GM19239 (cell line): ENCODE results near the gene BSND.
"Not testable (repeated sequence)": the region's sequence is repeated elsewhere in the genome, so short reads cannot be mapped to it uniquely, and the experiment has no call there.

Experiments used
- DNase-seq: peaks from one replicate; pipeline ENCODE4 v3.0.0; 2011; ENCODE audit warnings: low spot score; ENCODE audit not compliant: insufficient read length
- FAIRE-seq: peaks from 2 replicates; lab custom pipeline; 2011; peaks lifted over from hg19 to GRCh38; lab: Jason Lieb, UNC

The BSND gene

DNA sequence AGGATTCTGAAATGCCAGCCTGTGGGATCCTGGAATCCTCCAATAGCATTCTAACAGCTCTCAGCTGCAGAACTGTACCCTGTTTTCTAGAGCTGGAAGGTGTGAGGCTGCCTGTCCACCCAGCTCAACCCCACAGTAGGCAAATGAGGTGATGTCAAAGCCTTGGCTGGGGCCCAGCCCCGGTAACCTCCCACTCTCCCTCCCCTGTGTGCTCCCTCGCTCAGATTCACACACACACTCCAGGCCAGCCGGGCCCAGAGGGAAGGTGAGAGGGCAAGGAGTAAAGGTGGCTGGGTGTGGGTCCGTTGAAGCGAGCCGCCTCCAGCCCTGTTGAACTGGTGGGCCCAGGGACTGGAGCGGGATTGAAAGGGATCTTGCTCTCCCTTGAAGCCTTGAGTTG lies at the start of gene BSND:
Gene BSND (plus strand): TSS at position 257 of the 400 bp plus-strand sequence. CDS start 254 bp downstream, outside the sequence.
- no peak for DNase-seq
- no peak for FAIRE-seq

DNA sequence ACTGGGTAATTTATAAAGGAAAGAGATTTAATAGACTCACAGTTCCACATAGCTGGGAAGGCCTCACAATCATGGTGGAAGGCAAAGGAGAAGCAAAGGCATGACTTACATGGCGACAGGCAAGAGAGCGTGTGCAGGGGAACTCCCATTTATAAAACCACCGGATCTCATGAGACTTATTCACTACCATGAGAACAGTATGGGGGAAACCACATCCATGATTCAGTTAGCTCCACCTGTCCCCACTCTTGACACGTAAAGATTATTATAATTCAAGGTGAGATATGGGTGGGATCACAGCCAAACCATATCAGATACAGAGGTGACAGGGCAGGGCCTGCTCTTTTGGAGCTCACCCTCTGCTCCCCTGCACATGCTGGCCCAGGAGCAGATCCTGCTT lies 49.7 kb upstream of the BSND start:
- DNase-seq, result no peak
- no peak for FAIRE-seq

DNA sequence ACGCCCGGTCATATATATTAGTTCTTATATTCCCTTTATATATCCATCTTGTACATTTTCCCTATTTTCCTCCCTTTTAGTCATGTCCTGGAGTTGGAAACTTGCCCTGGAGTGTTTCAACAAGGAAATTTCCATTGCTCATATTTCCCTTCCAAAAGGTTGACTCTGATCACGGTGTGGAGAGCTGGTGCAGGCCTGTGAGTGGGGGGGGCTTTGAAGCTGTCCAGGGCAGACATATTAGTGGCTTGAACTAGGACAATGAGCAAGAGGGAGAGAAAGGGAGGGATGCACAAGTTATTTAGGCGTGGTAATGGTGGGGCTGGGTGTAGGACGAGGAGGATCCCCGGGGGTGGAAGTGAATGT lies 48.7 kb upstream of the BSND start:
- FAIRE-seq, result no peak

DNA sequence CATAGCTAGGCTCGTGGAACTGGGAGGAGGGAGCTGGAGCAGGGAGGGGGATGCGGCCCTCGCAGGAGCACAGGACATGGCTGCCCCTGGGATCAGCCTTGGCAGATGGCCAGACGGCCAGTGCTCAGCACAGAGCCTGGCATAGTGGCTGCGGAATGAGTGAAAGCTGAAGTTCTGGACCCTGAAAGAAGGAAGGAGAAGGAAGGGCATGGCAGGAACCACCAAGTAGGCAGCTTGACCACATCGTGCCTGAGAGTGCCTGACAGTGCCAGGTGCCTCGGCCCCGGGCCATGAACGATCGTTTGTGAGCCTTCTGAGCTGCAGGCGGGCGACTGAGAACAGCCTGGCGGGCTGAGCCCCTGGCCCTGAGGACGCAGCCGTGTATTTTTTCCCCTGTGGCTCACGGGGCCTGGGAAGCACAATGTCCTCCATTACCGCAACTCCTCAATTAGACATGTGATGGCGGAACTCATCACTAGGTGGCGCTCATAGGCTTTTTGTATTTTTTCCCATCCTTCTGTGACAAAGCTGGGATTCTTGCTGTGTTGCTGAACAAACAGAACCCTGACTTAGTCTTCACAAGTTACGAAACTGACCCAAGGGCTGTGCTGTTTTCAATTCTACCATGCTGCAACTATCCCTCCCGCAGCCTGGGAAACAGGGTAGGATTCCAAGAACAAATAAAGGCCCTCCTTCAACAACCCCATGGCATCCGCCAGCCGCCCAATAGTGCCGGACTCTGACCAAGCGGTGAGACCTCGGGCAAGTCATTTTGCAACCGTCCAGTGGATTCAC lies 48.2 kb upstream of the BSND start:
- DNase-seq, result peak; percentile 35
- peak; percentile 88 for FAIRE-seq

More for the DNA sequence above, 48.7 kb upstream of the BSND start:
- no peak for DNase-seq

DNA sequence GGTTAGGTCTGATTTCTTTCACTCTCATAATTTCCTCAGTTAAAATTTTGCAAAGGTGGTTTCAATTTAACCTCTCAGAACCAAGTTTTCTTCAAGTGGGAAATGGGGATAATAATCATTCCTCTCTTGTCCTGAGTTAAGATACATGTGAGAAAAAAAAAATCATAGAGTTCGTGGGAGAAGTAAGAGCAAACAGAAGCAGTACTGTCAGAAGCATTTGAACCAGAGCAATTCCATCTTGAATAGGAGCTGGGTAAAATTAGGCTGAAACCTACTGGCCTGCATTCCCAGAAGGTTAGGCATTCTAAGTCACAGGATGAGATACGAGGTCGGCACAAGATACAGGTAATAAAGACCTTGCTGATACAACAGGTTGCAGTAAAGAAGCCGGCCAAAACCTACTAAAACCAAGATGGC lies 46.9 kb upstream of the BSND start:
- no peak for FAIRE-seq
- DNase-seq, result no peak

DNA sequence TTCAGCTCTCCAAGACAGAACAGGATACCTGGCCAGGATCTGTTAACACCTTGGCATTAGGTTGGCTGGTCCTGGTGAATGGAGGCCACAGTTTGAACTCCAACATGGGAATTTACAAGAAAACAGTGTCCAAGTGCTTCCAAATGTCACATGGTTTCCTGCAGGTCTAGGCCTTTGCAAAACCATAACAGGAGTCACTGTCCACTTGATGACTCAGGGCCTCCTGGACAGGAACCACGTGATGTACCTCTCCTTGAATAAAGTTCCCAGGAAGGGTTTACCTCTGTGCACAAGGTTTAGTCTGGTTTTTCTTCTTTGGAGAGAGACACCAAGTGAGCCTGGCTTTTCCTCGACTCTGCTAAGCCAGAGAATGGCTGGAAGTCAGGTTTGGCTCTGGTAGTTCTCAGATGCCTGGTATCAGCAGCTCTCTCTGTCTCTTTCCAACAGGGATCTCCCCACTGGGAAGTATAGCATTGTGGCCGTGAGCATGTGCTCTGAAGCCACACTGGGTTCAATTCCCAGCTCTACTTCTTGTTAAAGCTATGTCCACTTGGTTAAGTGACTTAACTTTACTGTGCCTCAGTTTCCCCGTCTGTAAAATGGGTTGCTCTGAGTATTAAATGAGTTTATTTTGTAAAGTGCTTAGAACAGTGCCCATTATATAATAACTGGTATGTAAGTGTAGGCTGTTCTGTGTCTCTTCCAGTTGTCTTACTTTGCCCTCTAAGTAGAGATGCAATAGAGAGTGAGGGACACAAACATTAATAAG lies 45.6 kb upstream of the BSND start:
- DNase-seq (no peak), FAIRE-seq (no peak)

DNA sequence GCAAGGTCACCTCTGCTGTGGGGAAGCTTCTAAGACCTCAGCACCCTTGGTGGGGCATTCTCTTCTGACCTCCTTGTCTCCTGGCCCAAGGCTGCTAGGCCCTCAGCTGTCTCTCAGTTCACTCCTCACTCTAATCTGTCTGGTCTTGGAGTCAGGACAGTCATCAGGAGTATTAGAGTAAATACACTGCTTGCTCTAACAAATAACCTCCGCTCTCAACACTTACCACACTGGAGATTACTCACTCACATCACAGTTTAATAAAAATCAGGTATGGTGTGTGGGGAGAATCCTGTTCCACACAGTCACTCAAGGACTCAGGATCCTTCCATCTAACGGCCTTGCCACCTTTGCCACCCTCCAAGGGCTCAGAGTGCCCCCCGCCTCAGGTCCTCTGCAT lies 44.9 kb upstream of the BSND start:
- FAIRE-seq (no peak), DNase-seq (no peak)

DNA sequence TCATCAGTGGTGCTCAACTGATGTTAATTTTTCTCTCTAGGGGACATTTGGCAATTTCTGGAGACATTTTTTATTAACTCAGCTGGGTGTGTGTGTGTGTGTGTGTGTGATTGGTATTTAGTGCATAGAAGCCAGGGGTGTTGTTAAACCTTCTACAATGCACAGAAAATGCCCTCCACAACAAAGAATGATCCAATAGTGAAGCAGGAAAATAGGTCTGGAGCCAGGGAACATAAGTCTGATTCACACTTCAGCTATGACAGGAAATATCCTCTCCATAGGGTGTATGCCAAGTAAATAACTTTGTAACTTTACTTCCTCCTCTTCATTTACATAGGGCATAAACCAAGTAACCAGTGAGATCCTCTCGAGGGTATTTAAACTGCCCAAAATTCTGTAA lies 43.4 kb upstream of the BSND start:
- FAIRE-seq, result no peak
- no peak for DNase-seq

DNA sequence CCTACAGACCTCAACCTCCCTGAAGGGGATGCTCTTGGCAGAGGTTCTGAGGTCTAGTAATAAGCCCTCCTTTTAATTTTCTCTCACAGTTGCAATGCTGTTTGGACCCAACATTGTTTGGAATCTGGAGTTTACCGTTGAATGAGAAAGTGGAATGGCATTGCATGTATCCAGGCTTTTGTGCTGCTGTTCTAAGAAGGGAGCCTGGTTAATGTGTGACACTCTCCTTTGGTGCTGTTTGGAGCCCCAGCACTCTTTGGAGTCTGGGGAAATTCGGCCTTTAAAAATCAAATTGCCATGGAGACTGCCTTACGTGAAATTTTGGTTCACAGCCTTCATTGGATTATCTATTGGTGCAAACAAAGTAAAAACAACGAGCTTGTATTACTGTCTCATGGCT lies 42.0 kb upstream of the BSND start:
- DNase-seq (no peak), FAIRE-seq (no peak)

DNA sequence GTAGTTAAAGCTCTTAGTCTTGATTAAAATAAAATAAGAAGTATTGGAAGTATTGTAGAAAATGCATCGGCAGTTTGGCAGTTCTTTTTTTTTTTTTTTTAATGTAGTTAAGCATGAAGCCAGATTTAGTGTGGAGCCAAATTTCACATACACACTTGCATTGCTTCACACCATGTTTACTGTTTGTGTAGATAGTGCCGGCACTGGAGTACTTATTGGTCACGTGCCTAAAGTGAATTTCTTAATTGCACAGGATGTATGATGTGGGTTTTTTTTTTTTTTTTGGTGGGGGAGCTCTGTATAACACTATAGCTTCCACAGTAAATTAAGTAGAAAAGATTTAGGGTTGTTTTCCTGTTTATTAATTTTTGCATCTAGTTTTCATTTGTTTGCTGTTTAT lies 39.5 kb upstream of the BSND start:
- no peak for DNase-seq
- FAIRE-seq, result no peak

DNA sequence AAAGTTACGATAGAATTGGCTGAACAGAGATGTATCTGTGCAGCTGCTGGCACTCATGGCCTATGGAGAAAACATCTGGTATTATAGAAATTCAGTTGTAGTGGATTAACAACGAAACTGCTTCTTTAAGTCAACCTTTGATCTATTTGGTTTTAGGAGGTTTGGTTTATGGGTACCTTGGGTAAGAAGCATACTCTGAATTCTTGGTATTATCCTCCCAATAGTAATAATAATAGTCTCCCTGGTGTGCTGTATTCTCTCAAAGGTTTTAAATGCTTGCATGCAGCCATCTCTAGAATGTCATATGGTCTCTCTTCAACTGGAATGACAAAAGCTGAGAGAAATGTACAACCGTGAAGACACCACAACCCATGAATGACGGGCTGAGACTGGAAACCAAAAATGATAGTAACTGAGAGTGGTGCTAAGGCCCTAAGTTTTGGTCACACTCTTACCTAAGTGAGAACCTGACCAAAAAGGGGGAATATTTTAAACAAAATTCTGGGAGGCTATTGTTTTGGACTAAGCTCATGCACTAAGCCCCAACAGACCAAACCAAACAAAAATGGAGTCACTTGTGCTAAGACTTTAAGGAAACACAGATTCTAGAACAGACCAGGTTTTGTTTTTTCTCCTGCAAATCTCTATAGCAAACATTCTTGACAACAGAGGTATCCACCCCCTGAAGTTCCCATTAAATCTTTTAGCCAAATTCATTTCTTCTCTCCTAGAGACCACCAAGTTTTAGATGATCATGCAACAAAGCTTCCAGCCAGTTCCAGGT lies 35.9 kb upstream of the BSND start:
- DNase-seq (no peak), FAIRE-seq (no peak)

DNA sequence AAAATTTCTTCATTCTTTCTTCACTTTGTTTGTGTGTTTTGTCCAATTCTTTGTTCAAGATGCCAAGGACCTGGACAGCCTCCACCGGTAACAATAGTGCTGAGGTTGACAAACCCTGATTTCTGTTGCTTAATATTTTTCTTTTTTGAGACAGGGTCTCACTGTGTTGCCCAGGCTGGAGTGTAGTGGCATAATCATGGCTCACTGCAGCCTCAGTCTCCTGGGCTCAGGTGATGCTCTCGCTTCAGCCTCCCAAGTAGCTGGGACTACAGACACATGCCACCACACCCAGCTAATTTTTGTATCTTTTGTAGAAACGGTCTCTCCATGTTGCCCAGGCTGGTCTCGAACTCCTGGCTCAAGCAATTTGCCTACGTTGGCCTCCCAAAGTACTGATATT lies 34.9 kb upstream of the BSND start:
- DNase-seq, FAIRE-seq: not testable (repeated sequence)

DNA sequence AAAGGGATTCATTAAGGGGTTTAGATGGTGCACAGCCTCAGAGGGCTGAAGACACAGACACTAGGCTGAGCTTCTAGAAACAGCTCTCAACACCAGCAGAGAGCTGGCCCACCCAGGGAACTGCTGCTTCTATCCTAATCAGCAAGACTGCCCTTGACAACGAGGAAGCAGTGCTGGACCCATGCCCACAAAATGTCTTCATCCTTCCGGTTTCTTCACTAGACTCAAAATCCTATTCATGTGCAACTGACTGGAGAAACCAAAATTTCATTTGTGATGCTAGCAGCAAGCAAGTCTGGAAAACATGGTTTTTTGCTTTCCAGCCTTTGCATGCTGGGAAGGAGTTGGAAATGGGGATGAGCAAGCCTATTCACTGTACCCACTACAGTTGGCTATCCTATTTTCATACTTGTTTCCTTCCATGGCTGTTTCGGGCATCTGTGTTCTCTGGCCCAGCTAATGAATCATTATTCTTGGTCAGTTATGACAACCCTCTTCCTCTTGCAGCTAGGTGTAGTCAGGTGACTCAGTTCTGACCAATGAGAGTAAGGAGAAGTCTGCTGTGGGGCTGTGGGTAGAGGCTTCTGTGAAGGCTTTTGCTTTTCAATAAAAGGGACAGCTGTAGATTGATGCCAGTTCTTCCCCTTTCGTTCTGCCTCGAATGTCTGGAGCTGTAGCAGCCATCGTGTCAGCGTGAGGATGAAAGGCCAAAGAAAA lies 33.0 kb upstream of the BSND start:
- FAIRE-seq, result peak; percentile 91
- DNase-seq, result no peak

DNA sequence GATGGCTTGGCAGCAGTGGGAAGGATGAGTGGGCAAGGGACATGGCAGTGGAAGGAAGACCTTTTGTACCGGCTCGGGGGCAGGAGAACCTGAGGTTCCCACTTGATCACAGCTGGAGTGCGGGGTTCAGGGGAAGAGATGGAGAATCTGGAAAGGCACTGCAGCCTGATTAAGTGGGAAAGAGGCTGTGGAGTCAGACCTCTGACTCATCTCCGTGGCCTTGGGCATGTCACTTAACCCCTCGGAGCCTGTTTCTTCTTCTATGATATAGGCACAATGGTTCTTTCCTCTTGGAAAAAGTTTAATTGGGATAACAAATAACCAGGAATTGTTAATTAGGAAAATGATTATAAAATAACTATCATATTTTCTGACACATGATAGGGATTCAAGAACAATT lies 31.4 kb upstream of the BSND start:
- no peak for DNase-seq
- FAIRE-seq, result no peak

DNA sequence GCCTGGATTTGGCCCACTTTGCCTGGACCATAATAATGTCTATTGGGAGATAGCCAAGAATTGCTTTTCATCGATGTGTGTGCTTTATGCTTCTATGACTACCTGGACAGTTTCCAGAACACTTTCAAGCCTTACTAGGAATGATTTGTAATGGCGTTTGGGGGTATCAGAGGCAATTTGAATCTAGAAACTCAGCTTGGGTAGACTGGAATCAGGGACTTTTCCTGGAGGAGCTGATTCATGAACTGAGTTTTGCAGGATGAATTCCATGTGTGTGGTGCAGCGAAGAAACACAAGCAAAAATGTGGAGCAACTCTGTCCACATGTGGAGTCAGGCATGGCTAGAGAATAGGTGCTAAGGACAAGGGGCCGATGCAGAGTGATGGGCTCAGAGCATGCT lies 30.2 kb upstream of the BSND start:
- FAIRE-seq (no peak), DNase-seq (no peak)

DNA sequence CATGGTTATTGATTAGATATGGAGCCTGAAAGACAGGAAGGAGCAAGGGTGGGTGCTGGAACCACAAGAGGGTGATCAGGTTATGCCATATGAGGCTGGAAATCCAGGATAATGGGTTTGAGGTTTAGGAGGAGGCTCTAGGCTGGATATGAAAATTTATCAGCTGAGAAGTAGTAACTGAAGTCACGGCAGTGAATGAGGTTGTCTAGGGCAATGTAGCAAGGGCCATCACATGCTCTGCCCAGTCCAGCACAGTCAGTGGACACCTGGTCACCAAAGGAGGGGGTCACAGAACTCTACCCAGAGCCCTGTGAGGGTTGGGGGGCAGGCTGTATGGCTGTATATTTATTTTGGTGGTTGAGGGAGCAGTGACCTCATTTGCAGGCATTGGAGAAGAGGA lies 28.9 kb upstream of the BSND start:
- DNase-seq (no peak), FAIRE-seq (no peak)

DNA sequence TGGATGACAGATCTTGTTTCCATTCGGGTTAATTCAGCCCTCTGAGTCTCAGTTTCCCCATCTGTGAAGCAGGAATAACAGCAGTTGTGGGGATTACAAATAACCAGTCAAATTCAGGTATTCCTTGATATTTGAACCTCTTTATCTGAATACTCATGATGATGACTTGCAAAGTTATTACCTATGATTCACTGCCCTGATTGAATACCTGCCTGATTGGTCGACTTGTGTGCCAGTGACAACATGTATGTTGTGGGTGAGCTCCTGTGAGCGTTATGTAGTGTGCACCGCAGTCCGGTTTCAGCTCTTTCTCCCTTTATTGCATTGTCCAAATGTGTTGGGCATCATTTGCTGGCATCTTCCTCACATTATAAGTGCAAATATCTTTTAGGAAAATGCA lies 27.8 kb upstream of the BSND start:
- no peak for DNase-seq
- peak; percentile 21 for FAIRE-seq

DNA sequence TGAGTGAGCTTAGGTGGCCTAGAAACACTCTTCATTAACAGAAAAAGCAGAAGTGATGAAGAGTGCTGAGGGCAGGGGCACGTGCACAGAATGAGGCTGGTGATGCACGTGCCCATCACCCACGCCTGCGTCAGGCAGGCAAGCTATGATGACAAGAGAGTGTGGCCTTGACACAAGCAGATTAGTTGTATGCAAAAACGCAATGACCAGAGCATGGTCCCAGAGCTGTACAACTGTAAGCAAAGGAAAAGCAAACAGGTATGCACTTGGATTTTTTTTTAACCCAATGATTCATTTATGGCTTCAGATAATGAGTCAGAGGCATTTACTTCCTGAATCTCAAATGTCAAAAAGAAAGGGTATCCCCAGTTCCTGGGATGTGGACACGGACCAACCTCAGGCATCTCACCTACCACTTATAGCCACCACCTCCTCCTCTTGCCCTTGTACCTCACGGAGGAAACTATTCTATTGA lies 27.4 kb upstream of the BSND start:
- DNase-seq, result no peak
- peak; percentile 45 for FAIRE-seq

DNA sequence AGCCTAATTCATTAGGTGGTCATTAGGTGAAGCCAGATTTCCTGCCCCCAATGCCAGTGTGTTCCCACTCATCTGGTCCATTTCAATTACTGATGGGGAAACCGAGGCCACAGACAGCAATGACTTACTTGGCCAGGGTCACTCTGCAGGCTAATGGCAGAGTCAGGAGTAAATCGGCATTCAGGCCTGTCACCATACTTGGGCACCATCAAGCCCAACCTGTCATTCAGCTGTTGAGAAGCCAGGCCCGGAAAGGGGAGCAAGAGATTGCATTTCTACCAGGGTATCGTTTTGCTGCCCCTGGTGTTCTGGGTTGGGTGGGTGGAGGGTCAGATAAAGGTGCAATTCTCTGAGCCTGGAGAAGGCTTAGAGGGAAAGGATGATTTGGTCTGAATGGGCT lies 26.3 kb upstream of the BSND start:
- no peak for FAIRE-seq
- DNase-seq, result no peak
